Central memory CD8-positive, alpha-beta T cell (primary cell): ENCODE measurements around the gene DNAH7.

Experiments
- ATAC-seq: fragments of 150-1000 bp; cut with Tn5 transposase; replicated peaks from 2 replicates; pipeline ENCODE4 v1.10.0; 2022; ENCODE audit warnings: mild to moderate bottlenecking, moderate FRiP score, moderate number of reproducible peaks; ENCODE audit not compliant: poor library complexity, severe bottlenecking; ENCODE audit errors: extremely low read depth
- DNase-seq, 2 donors: peaks; one replicate each; pipeline ENCODE4 v3.0.0; 2021; ENCODE audit warnings: low spot score in 2 of 2
- H3K27ac Mint-ChIP-seq: one replicate; pipeline ENCODE4 v1.8.0; 2022; ENCODE audit warnings: low read depth, mild to moderate bottlenecking, moderate library complexity, mixed read lengths
- H3K27me3 Mint-ChIP-seq: one replicate; pipeline ENCODE4 v1.8.0; 2022; ENCODE audit warnings: mixed read lengths
- H3K36me3 Mint-ChIP-seq: one replicate; pipeline ENCODE4 v1.8.0; 2022; ENCODE audit warnings: mild to moderate bottlenecking, moderate library complexity, mixed read lengths; ENCODE audit not compliant: insufficient read depth
- H3K4me1 Mint-ChIP-seq: one replicate; pipeline ENCODE4 v1.8.0; 2022; ENCODE audit warnings: mixed read lengths
- H3K4me3 Mint-ChIP-seq: one replicate; pipeline ENCODE4 v1.8.0; 2022; ENCODE audit warnings: mild to moderate bottlenecking, moderate library complexity, mixed read lengths
- H3K9me3 Mint-ChIP-seq: one replicate; pipeline ENCODE4 v1.8.0; 2022; ENCODE audit warnings: mixed read lengths

DNAH7 gene

DNA sequence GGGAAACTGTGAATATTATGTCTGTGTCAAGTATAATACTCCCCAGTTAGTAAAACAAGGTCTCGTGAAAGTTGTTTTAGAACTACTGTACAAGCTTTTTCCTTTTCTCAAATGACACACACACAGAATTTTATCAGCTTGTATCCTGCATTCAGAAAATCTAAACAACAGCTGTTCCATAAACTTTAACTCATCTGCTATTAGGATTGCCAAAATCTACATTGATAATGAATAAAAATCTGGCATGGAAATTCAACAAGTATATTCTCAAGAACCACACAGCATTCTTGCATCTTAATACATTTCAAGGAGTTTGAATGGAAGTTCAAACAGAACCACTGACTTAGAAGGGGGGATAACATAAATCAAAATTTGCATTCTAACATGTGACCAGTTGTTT, 260.4 kb downstream of the DNAH7 start:
- Mint-ChIP-seq H3K4me3 (no peak overlapping the region), H3K27ac (no peak overlapping the region), H3K9me3 (no peaks in the 10 kb centered on the region), H3K27me3 (peaks cover 28% of the 10 kb centered on the region), H3K36me3 (no peaks in the 10 kb centered on the region), H3K4me1 (no peaks in the 10 kb centered on the region)
- DNase-seq = no peak
- no peak for ATAC-seq

DNA sequence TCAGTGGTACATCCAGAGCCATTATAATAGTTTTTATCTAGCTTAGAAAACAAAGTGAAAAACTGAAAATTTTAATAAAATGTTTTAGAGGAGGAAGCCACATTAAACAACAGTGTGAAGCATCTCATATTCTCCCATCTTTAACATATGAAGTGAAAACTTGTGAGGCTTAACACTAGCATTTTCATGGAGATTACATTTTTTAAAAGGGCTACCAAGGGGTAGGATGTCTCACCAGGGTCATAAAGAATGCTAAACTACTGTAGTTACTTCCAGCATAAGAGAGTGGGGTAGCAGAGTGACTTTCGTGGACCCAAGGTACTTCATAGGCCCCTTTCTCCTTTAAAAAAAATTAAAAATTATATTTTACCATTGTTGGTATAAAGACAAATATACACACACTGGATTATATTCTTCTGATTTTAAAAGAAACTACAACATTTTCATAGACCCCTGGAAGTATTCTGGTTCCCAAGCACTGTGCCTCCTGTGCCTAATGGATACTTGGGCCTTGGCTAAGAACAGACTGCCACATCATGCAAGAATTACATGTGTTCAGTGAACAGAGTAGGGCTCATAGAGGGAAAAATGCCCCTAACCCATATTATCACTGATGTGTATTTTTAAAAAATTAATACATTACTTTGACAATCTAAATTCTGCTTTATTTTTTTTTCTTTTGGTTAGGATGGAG, 263.2 kb downstream of the DNAH7 start:
- no peak for ATAC-seq
- Mint-ChIP-seq H3K27me3 (peaks cover 20% of the 10 kb centered on the region), H3K9me3 (no peaks in the 10 kb centered on the region), H3K4me1 (no peaks in the 10 kb centered on the region), H3K27ac (no peak overlapping the region), H3K36me3 (no peaks in the 10 kb centered on the region), H3K4me3 (no peak overlapping the region)
- DNase-seq = no peak

DNA sequence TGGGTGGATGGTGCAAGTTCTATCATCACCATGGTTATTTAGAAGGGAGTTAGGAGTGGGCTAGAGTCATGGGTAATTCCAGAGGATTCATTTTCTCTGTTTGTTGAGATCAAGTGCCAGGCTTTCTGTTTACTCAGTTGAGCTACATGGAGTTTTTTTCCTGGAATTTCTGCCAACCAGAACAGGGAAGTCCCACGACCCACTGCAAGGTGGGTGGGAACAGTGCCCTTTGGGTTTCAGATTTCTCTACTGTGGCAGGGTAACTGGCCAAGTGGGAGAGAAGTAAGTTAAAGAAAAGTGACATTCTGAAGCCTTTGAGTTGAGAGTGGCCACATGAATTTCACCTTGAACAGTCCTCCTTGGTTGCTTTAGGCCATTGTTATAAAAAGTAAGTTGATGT, 272.8 kb downstream of the DNAH7 start:
- no peak overlapping the region for H3K4me3 Mint-ChIP-seq
- H3K27ac Mint-ChIP-seq = no peak overlapping the region
- H3K36me3 Mint-ChIP-seq = peaks cover 2% of the 10 kb centered on the region

DNA sequence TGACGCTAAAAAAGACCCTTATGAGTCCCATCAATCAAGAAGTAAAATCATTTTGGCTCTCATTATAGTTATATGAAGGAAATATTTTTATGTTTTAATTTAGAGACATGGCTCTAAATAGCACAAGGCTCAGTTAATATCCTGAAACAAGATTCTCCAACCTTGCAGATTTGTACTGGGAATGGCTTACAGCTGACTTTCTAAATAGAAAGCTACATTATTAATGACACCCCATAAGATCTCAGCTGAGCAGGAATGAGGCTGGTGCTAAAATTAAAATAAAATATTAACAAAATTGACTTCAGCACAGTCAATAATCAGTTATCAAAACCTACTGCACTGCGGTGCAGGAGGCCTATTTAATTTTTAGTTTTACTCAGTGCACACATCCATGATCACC, 274.8 kb downstream of the DNAH7 start:
- Mint-ChIP-seq H3K4me1 (no peaks in the 10 kb centered on the region), H3K9me3 (peaks cover 19% of the 10 kb centered on the region), H3K27me3 (peaks cover 15% of the 10 kb centered on the region), H3K4me3 (no peak overlapping the region), H3K36me3 (peaks cover 2% of the 10 kb centered on the region), H3K27ac (no peak overlapping the region)
- no peak for ATAC-seq
- no peak for DNase-seq

More for the DNA sequence above, 272.8 kb downstream of the DNAH7 start:
- ATAC-seq (no peak), DNase-seq (no peak)
- no peaks in the 10 kb centered on the region for H3K27me3 Mint-ChIP-seq
- H3K9me3 Mint-ChIP-seq = peaks cover 2% of the 10 kb centered on the region
- H3K4me1 Mint-ChIP-seq = no peaks in the 10 kb centered on the region

DNA sequence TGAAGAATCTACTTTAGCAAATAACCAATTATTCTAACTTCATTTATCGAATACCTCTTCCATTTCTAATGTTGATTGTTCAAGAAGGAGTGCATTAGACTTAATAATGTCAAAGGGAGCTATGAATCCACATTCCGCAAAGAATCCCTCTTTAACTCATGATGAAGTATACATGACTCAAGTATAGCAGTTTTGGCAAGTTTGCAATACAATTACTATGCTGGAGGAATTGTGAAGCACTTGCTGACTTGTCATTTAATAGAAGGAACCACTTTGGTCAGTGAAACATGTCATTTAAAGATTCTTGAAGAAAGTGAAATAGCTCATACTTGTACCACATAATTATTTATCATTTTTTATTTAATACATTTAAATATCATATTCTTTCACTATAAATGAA, 286.5 kb downstream of the DNAH7 start:
- ATAC-seq = no peak
- no peaks in the 10 kb centered on the region for H3K36me3 Mint-ChIP-seq

DNA sequence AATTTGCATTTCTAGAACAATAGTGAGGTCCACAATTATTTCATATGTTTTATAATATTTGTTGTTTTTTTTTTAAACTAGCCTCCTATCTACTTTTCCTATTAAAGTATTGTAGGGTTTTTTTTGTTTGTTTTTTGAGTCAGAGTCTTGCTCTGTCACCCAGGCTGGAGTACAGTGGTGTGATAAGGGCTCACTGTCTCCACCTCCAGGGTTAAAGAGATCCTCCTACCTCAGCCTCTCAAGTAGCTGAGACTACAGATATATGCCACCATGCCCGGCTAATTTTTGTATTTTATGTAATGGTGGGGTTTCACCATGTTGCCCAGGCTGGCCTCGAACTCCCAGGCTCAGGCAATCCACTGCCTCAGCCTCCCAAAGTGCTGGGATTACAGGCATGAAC, 289.1 kb downstream of the DNAH7 start:
- Mint-ChIP-seq H3K9me3 (no peaks in the 10 kb centered on the region), H3K27ac (no peak overlapping the region), H3K27me3 (peaks cover 18% of the 10 kb centered on the region), H3K36me3 (no peaks in the 10 kb centered on the region), H3K4me3 (no peak overlapping the region), H3K4me1 (no peaks in the 10 kb centered on the region)
- DNase-seq (no peak), ATAC-seq (no peak)

More for the DNA sequence above, 286.5 kb downstream of the DNAH7 start:
- Mint-ChIP-seq H3K9me3 (no peaks in the 10 kb centered on the region), H3K4me3 (no peak overlapping the region), H3K27me3 (peaks cover 27% of the 10 kb centered on the region), H3K27ac (no peak overlapping the region), H3K4me1 (no peaks in the 10 kb centered on the region)
- DNase-seq = no peak

DNA sequence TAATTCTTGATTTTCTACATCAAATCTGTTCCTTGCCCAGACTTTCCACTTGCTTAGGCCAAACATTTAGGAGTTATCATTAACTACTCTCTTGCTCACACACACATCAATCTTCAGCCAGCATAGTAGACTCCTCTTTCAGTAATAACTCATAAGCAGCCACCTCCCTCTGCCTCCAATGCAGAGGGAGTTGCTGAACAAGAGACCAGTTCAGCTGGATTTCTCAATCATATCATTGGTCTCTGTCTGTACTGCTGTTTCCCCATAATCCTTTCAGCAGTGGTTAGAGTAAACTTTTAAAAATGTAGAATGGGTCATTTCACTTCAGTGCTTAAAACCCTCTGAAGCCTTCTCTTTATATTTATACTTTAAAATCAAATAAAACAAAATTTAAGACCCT, 298.7 kb downstream of the DNAH7 start:
- Mint-ChIP-seq H3K36me3 (peaks cover 2% of the 10 kb centered on the region), H3K27me3 (no peaks in the 10 kb centered on the region), H3K9me3 (peaks cover 18% of the 10 kb centered on the region), H3K27ac (no peak overlapping the region), H3K4me3 (no peak overlapping the region), H3K4me1 (no peaks in the 10 kb centered on the region)
- no peak for ATAC-seq
- no peak for DNase-seq

DNA sequence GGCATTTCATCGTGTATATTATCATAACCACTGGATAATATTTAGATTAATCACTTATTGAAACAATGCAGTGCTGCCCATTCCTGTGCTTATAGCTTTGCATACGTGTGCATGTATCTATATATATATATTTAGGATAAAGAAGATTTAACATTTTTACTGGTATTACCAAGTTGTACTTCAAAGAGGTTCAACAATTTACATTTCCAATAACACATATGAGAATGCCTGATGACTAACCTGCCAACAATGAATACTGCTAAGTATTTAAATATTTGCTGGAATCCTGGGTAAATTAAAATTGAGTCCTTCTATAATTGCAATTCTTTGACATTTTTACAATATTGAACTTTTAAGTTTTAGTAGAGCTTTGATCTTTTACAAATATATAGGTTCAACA, 300.2 kb downstream of the DNAH7 start:
- H3K9me3 Mint-ChIP-seq = peaks cover 28% of the 10 kb centered on the region
- DNase-seq (no peak), ATAC-seq (no peak)
- no peak overlapping the region for H3K27ac Mint-ChIP-seq
- H3K4me3 Mint-ChIP-seq = no peak overlapping the region
- H3K4me1 Mint-ChIP-seq = no peaks in the 10 kb centered on the region
- H3K36me3 Mint-ChIP-seq = no peaks in the 10 kb centered on the region
- no peaks in the 10 kb centered on the region for H3K27me3 Mint-ChIP-seq

DNA sequence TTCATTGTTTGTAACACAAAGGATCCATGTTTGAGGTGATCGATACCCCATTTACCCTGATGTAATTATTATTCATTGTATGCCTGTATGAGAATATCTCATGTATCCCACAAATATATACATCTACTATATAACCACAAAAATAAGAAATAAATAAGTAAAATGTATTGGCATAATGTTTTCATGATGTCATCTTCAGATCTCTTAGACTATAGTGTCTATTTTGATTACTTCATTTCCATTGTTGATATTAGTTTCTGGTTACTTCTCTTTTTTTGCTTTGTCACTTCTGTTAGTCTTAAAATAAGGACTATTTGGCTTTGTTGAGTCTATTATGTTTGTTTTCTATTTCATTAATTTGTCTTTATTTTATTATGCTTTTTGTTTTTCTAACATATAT, 301.9 kb downstream of the DNAH7 start:
- Mint-ChIP-seq H3K27ac (no peak overlapping the region), H3K27me3 (no peaks in the 10 kb centered on the region), H3K4me3 (no peak overlapping the region), H3K36me3 (no peaks in the 10 kb centered on the region), H3K9me3 (peaks cover 44% of the 10 kb centered on the region), H3K4me1 (no peaks in the 10 kb centered on the region)
- DNase-seq (no peak), ATAC-seq (no peak)

DNA sequence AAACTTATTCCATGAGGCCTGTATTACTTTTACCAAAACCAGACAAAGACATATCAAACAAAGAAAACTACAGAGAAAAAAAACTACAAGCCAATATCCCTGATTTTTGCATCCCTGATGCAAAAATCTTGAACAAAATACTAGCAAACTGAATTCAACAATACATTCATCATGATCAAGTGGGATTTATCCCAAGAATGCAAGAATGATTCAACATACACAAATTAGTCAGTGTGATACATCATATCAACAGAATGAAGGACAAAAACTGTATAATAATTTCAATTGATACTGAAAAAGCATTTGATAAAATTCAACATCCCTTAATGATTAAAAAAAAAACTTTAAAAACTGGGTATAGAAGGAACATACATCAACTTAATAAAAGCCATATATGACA, 304.8 kb downstream of the DNAH7 start:
- Mint-ChIP-seq H3K4me3 (no peak overlapping the region), H3K27ac (no peak overlapping the region), H3K4me1 (no peaks in the 10 kb centered on the region), H3K9me3 (peaks cover 45% of the 10 kb centered on the region), H3K36me3 (no peaks in the 10 kb centered on the region), H3K27me3 (no peaks in the 10 kb centered on the region)
- ATAC-seq = no peak
- DNase-seq = no peak

DNA sequence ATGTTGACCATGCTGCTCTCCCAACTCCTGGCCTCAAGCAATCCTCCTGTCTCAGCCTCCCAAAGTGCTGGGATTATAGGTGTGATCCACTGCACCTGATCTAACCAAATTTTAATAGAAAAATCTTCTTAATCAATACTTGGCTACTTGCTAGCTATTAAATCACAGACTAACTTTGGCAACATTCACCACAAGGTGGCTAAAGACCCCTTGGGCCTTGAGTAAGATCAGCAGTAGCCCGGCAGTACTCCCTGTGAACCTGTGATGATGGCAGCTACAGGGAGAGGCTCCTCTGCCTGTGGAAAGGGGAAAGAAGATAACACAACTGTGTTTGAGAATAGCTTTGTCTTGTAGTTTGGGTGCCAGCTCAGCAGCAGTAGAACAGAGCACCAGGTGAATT, 308.8 kb downstream of the DNAH7 start:
- H3K27ac Mint-ChIP-seq = no peak overlapping the region
- no peak overlapping the region for H3K4me3 Mint-ChIP-seq
- peaks cover 1% of the 10 kb centered on the region for H3K36me3 Mint-ChIP-seq
- H3K27me3 Mint-ChIP-seq = no peaks in the 10 kb centered on the region
- no peak for DNase-seq
- no peak for ATAC-seq
- H3K9me3 Mint-ChIP-seq = peaks cover 32% of the 10 kb centered on the region
- no peaks in the 10 kb centered on the region for H3K4me1 Mint-ChIP-seq

DNA sequence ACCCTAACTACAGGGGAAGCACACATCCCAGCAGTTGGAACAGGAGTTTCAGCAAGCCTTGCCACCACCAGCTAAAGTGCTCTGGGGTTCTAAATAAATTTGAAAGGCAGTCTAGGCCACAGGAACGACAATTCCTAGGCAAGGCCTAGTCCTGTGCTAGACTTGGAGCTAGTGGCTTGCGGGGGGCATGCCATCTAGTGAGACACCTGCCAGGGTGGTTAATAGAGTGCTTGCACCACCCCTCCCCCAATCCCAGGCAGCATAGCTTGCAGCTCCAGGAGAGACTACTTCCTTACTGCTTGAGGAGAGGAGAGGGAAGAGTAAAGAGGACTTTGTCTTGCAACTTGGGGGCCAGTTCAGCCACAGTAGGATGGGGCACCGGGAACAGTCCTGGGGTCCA, 309.8 kb downstream of the DNAH7 start:
- Mint-ChIP-seq H3K4me3 (no peak overlapping the region), H3K36me3 (peaks cover 1% of the 10 kb centered on the region), H3K27ac (no peak overlapping the region), H3K27me3 (no peaks in the 10 kb centered on the region), H3K9me3 (peaks cover 27% of the 10 kb centered on the region), H3K4me1 (no peaks in the 10 kb centered on the region)
- ATAC-seq (no peak), DNase-seq (no peak)

DNA sequence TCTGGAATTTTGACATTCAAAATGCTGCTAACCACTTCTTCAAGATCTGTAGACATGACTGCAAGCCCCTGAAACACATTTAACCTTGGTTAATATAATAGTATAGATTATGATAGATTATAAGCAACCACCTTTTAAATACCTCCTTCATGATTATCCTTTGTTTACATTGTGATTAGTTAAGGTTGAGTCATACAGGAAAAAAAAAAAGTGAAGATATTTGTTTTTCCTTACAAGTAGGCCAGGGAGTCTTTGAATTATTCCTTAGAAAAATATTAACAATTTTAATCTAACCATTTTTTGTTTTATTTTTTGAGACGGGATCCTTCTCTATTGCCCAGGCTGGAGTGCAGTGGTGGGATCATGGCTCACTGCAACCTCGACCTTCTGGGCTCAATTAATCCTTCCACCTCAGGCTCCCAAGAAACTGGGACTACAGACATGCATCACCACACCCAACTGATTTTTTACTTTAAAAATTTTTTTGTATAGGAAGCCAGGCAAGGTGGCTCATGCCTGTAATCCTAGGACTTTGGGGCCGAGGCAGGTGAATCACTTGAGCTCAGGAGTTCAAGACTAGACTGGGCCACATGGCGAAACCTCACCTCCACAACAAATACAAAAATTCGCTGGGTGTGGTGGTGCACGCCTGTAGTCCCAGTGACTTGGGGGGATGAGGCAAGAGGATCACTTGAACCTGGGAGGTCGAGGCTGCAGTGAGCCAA, 312.3 kb downstream of the DNAH7 start:
- no peak for DNase-seq
- H3K9me3 Mint-ChIP-seq = peaks cover 6% of the 10 kb centered on the region
- H3K4me3 Mint-ChIP-seq = no peak overlapping the region
- no peak for ATAC-seq
- no peak overlapping the region for H3K27ac Mint-ChIP-seq
- H3K27me3 Mint-ChIP-seq = no peaks in the 10 kb centered on the region
- no peaks in the 10 kb centered on the region for H3K4me1 Mint-ChIP-seq
- H3K36me3 Mint-ChIP-seq = peaks cover 1% of the 10 kb centered on the region
